ENCODE results near the gene IL1RN. TPM values are rescaled to one million over a fixed set of nuclear protein-coding genes. Genes with fewer than 3 reads are reported as not detected.

The IL1RN gene
- total RNA-seq, 1 donor from 2014 or later = not detected

GRCh38 chr2:113155331-113155730, 27.9 kb downstream of the IL1RN start:
- no peak for DNase-seq (ENCODE audit: extremely low read depth, low read depth, low spot score)

- no peak for DNase-seq (ENCODE audit: extremely low read depth, low read depth, low spot score)
These were observed 29.1 kb downstream of the IL1RN start for GRCh38 chr2:113156278-113157117.

- DNase-seq (ENCODE audit: extremely low read depth, low read depth, low spot score) = no peak
These were observed 29.9 kb downstream of the IL1RN start for GRCh38 chr2:113157118-113157896.

GRCh38 chr2:113157897-113158753, 30.7 kb downstream of the IL1RN start:
- no peak for DNase-seq (ENCODE audit: extremely low read depth, low read depth, low spot score)

GRCh38 chr2:113158884-113159553, 31.6 kb downstream of the IL1RN start:
- no peak for DNase-seq (ENCODE audit: extremely low read depth, low read depth, low spot score)

GRCh38 chr2:113160248-113160647, 32.9 kb downstream of the IL1RN start:
- no peak for DNase-seq (ENCODE audit: extremely low read depth, low read depth, low spot score)

GRCh38 chr2:113160962-113161361, 33.6 kb downstream of the IL1RN start:
- DNase-seq (ENCODE audit: extremely low read depth, low read depth, low spot score) = no peak

- DNase-seq (ENCODE audit: extremely low read depth, low read depth, low spot score) = no peak
These were observed 34.8 kb downstream of the IL1RN start for GRCh38 chr2:113162173-113162572.

GRCh38 chr2:113162869-113163268, 35.5 kb downstream of the IL1RN start:
- DNase-seq (ENCODE audit: extremely low read depth, low read depth, low spot score) = no peak

GRCh38 chr2:113164215-113164929, 37.0 kb downstream of the IL1RN start:
- no peak for DNase-seq (ENCODE audit: extremely low read depth, low read depth, low spot score)

- DNase-seq (ENCODE audit: extremely low read depth, low read depth, low spot score) = no peak
These were observed 37.7 kb downstream of the IL1RN start for GRCh38 chr2:113164930-113165585.

GRCh38 chr2:113166187-113166645, 38.8 kb downstream of the IL1RN start:
- DNase-seq (ENCODE audit: extremely low read depth, low read depth, low spot score) = no peak

GRCh38 chr2:113167115-113167932, 39.9 kb downstream of the IL1RN start:
- DNase-seq (ENCODE audit: extremely low read depth, low read depth, low spot score) = no peak

GRCh38 chr2:113167962-113168340, 40.6 kb downstream of the IL1RN start:
- DNase-seq (ENCODE audit: extremely low read depth, low read depth, low spot score) = no peak

GRCh38 chr2:113169002-113169530, 41.7 kb downstream of the IL1RN start:
- DNase-seq (ENCODE audit: extremely low read depth, low read depth, low spot score) = no peak

GRCh38 chr2:113169586-113169985, 42.2 kb downstream of the IL1RN start:
- DNase-seq (ENCODE audit: extremely low read depth, low read depth, low spot score) = no peak

- DNase-seq (ENCODE audit: extremely low read depth, low read depth, low spot score) = no peak
These were observed 44.1 kb downstream of the IL1RN start for GRCh38 chr2:113171334-113172075.
